Measurements from ENCODE around the gene RANBP1.

GRCh38 chr22:20089977-20090729 lies 25.8 kb upstream of the RANBP1 start:
- TF ChIP-seq CTCF (IDR thresholded peaks at IDR 0.05) (no peak), NR2C2 (CRISPR knock-in tag; IDR thresholded peaks at IDR 0.05) (no peak), ESRRA (CRISPR knock-in tag; IDR thresholded peaks at IDR 0.05; ENCODE audit: borderline replicate concordance) (no peak), CREM (CRISPR knock-in tag; IDR thresholded peaks at IDR 0.05) (no peak), ETV6 (CRISPR knock-in tag; IDR thresholded peaks at IDR 0.05) (no peak), CREB1 (CRISPR knock-in tag; IDR thresholded peaks at IDR 0.05) (no peak)
- TF ChIP-seq, protein P1, sequence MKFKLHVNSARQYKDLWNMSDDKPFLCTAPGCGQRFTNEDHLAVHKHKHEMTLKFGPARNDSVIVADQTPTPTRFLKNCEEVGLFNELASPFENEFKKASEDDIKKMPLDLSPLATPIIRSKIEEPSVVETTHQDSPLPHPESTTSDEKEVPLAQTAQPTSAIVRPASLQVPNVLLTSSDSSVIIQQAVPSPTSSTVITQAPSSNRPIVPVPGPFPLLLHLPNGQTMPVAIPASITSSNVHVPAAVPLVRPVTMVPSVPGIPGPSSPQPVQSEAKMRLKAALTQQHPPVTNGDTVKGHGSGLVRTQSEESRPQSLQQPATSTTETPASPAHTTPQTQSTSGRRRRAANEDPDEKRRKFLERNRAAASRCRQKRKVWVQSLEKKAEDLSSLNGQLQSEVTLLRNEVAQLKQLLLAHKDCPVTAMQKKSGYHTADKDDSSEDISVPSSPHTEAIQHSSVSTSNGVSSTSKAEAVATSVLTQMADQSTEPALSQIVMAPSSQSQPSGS (CRISPR knock-in tag; IDR thresholded peaks at IDR 0.05; ENCODE audit: borderline replicate concordance, low read depth), result no peak
